Karpas-422 (cell line): Measurements from ENCODE around the gene WWOX. TPM values are rescaled to one million over a fixed set of nuclear protein-coding genes. Genes with fewer than 3 reads are reported as not detected.

Experiments
- DNase-seq: peaks from one replicate; pipeline ENCODE4 v3.0.0-alpha.2; 2015
- H2AFZ ChIP-seq: fragments of 200-600 bp; sonication (generic); 2 replicates; pipeline ENCODE4 v1.6.1; 2014; ENCODE audit warnings: antibody characterized with exemption, low read length, mixed read lengths
- H3K27ac ChIP-seq: fragments of 200-600 bp; sonication (generic); 2 replicates; pipeline ENCODE4 v1.5.1; 2014; ENCODE audit warnings: mild to moderate bottlenecking, low read length, moderate library complexity
- H3K27me3 ChIP-seq: fragments of 200-600 bp; sonication (generic); 2 replicates; pipeline ENCODE4 v1.6.1; 2014; ENCODE audit warnings: low read length, mixed read lengths
- H3K36me3 ChIP-seq: fragments of 200-600 bp; sonication (generic); 2 replicates; pipeline ENCODE4 v1.6.1; 2014; ENCODE audit warnings: low read length, mixed read lengths; ENCODE audit not compliant: insufficient read depth
- H3K4me1 ChIP-seq: fragments of 200-600 bp; sonication (generic); 2 replicates; pipeline ENCODE4 v1.6.1; 2014; ENCODE audit warnings: mild to moderate bottlenecking, low read length, mixed read lengths
- H3K4me2 ChIP-seq: fragments of 200-600 bp; sonication (generic); 2 replicates; pipeline ENCODE4 v1.6.1; 2014; ENCODE audit warnings: low read length, low read depth, mild to moderate bottlenecking; ENCODE audit not compliant: poor library complexity, severe bottlenecking
- H3K4me3 ChIP-seq: fragments of 200-600 bp; sonication (generic); 2 replicates; pipeline ENCODE4 v1.5.1; 2014; ENCODE audit warnings: mild to moderate bottlenecking, antibody characterized with exemption, low read length, mixed read lengths
- H3K79me2 ChIP-seq: fragments of 200-600 bp; sonication (generic); 2 replicates; pipeline ENCODE4 v1.6.1; 2014; ENCODE audit warnings: mild to moderate bottlenecking, low read length, mixed read lengths
- H3K9ac ChIP-seq: fragments of 200-600 bp; sonication (generic); 2 replicates; pipeline ENCODE4 v1.6.0; 2014; ENCODE audit warnings: low read length
- H3K9me2 ChIP-seq: fragments of 200-600 bp; sonication (generic), shearing (Covaris generic); replicated peaks from 2 replicates; pipeline ENCODE4 v1.6.0; 2014; ENCODE audit warnings: mild to moderate bottlenecking, low read length, moderate library complexity; ENCODE audit not compliant: insufficient read depth
- H3K9me3 ChIP-seq: fragments of 300-700, 200-600 bp; sonication (generic); 2 replicates; pipeline ENCODE4 v1.6.1; 2014; ENCODE audit warnings: low read length, mixed read lengths
- H4K20me1 ChIP-seq: fragments of 200-600 bp; sonication (generic); 2 replicates; pipeline ENCODE4 v1.6.1; 2014; ENCODE audit warnings: mild to moderate bottlenecking, antibody characterized with exemption, low read length, low read depth; ENCODE audit not compliant: insufficient read depth
- total RNA-seq: library from RNA; depleted of rRNA; stranded (reverse); fragments of >200 nt; shearing (Covaris generic); gene quantifications from 2 replicates; pipeline ENCODE4 v1.2.3, GENCODE V29; 2014; ENCODE audit warnings: low replicate concordance

WWOX gene
- total RNA-seq, 1 experiment from 2014 or later, result 66.2 TPM

GRCh38 chr16:78290395-78290794 is 190.9 kb downstream of the WWOX start:
- H3K4me2 ChIP-seq, result no peak overlapping the region
- no peaks in the 10 kb centered on the region for H3K79me2 ChIP-seq
- no peaks in the 10 kb centered on the region for H3K9me3 ChIP-seq
- no peak overlapping the region for H3K27ac ChIP-seq
- no peak overlapping the region for H3K9ac ChIP-seq
- no peaks in the 10 kb centered on the region for H3K4me1 ChIP-seq
- H2AFZ ChIP-seq, result no peak overlapping the region
- no peak for DNase-seq
- H3K27me3 ChIP-seq, result no peaks in the 10 kb centered on the region
- H3K36me3 ChIP-seq, result no peaks in the 10 kb centered on the region
- no peaks in the 10 kb centered on the region for H3K9me2 ChIP-seq
- no peak overlapping the region for H3K4me3 ChIP-seq
- H4K20me1 ChIP-seq, result no peaks in the 10 kb centered on the region

- Histone ChIP-seq H3K4me2 (no peak overlapping the region), H3K9ac (no peak overlapping the region), H3K9me3 (no peaks in the 10 kb centered on the region), H3K4me3 (no peak overlapping the region), H4K20me1 (no peaks in the 10 kb centered on the region), H3K27ac (no peak overlapping the region), H3K27me3 (no peaks in the 10 kb centered on the region), H3K36me3 (no peaks in the 10 kb centered on the region), H3K4me1 (no peaks in the 10 kb centered on the region), H3K79me2 (no peaks in the 10 kb centered on the region), H3K9me2 (no peaks in the 10 kb centered on the region), H2AFZ (no peak overlapping the region)
- DNase-seq, result no peak
Measured at GRCh38 chr16:78290872-78291591, 191.6 kb downstream of the WWOX start.

- Histone ChIP-seq H3K9ac (no peak overlapping the region), H4K20me1 (no peaks in the 10 kb centered on the region), H3K4me1 (no peaks in the 10 kb centered on the region)
Measured at GRCh38 chr16:78291604-78292003, 192.2 kb downstream of the WWOX start.

GRCh38 chr16:78292086-78292843 is 192.8 kb downstream of the WWOX start:
- H3K4me1 ChIP-seq, result no peaks in the 10 kb centered on the region
- no peak overlapping the region for H2AFZ ChIP-seq
- H3K9ac ChIP-seq, result no peak overlapping the region
- no peak overlapping the region for H3K27ac ChIP-seq
- H3K9me3 ChIP-seq, result no peaks in the 10 kb centered on the region
- no peak overlapping the region for H3K4me3 ChIP-seq
- H4K20me1 ChIP-seq, result no peaks in the 10 kb centered on the region
- H3K4me2 ChIP-seq, result no peak overlapping the region
- H3K36me3 ChIP-seq, result no peaks in the 10 kb centered on the region
- no peaks in the 10 kb centered on the region for H3K79me2 ChIP-seq
- no peaks in the 10 kb centered on the region for H3K9me2 ChIP-seq
- DNase-seq, result no peak
- no peaks in the 10 kb centered on the region for H3K27me3 ChIP-seq

More at GRCh38 chr16:78291604-78292003, 192.2 kb downstream of the WWOX start:
- Histone ChIP-seq H3K9me2 (no peaks in the 10 kb centered on the region), H3K27ac (no peak overlapping the region), H3K79me2 (no peaks in the 10 kb centered on the region), H3K36me3 (no peaks in the 10 kb centered on the region), H2AFZ (no peak overlapping the region), H3K4me2 (no peak overlapping the region), H3K27me3 (no peaks in the 10 kb centered on the region), H3K9me3 (no peaks in the 10 kb centered on the region), H3K4me3 (no peak overlapping the region)
- DNase-seq, result no peak

- no peaks in the 10 kb centered on the region for H3K36me3 ChIP-seq
- no peak overlapping the region for H3K4me3 ChIP-seq
- no peaks in the 10 kb centered on the region for H4K20me1 ChIP-seq
- no peak overlapping the region for H2AFZ ChIP-seq
- H3K27me3 ChIP-seq, result no peaks in the 10 kb centered on the region
- H3K79me2 ChIP-seq, result no peaks in the 10 kb centered on the region
- no peak overlapping the region for H3K27ac ChIP-seq
- no peak overlapping the region for H3K9ac ChIP-seq
- H3K4me1 ChIP-seq, result no peaks in the 10 kb centered on the region
- H3K9me2 ChIP-seq, result no peaks in the 10 kb centered on the region
- no peak overlapping the region for H3K4me2 ChIP-seq
- no peak for DNase-seq
- no peaks in the 10 kb centered on the region for H3K9me3 ChIP-seq
Measured at GRCh38 chr16:78292844-78293380, 193.5 kb downstream of the WWOX start.

- Histone ChIP-seq H4K20me1 (no peaks in the 10 kb centered on the region), H3K9me2 (no peaks in the 10 kb centered on the region), H3K4me2 (no peak overlapping the region), H3K9ac (no peak overlapping the region), H3K79me2 (no peaks in the 10 kb centered on the region), H3K27me3 (no peaks in the 10 kb centered on the region), H3K4me3 (no peak overlapping the region), H3K4me1 (no peaks in the 10 kb centered on the region), H3K36me3 (no peaks in the 10 kb centered on the region), H2AFZ (no peak overlapping the region), H3K9me3 (no peaks in the 10 kb centered on the region), H3K27ac (no peak overlapping the region)
- DNase-seq, result no peak
Measured at GRCh38 chr16:78294538-78295225, 195.2 kb downstream of the WWOX start.

- DNase-seq, result no peak
- Histone ChIP-seq H3K36me3 (no peaks in the 10 kb centered on the region), H3K9me3 (no peaks in the 10 kb centered on the region), H4K20me1 (no peaks in the 10 kb centered on the region), H3K79me2 (no peaks in the 10 kb centered on the region), H3K4me2 (no peak overlapping the region), H3K9ac (no peak overlapping the region), H3K9me2 (no peaks in the 10 kb centered on the region), H2AFZ (no peak overlapping the region), H3K4me3 (no peak overlapping the region), H3K27ac (no peak overlapping the region), H3K27me3 (no peaks in the 10 kb centered on the region), H3K4me1 (no peaks in the 10 kb centered on the region)
Measured at GRCh38 chr16:78297066-78297666, 197.7 kb downstream of the WWOX start.

- no peak for DNase-seq
- no peaks in the 10 kb centered on the region for H3K36me3 ChIP-seq
- no peak overlapping the region for H2AFZ ChIP-seq
- H3K27ac ChIP-seq, result no peak overlapping the region
- no peaks in the 10 kb centered on the region for H3K9me3 ChIP-seq
- no peaks in the 10 kb centered on the region for H3K9me2 ChIP-seq
- H3K27me3 ChIP-seq, result no peaks in the 10 kb centered on the region
- no peak overlapping the region for H3K4me2 ChIP-seq
- H3K4me1 ChIP-seq, result no peaks in the 10 kb centered on the region
- H3K4me3 ChIP-seq, result no peak overlapping the region
- H3K9ac ChIP-seq, result no peak overlapping the region
- H3K79me2 ChIP-seq, result no peaks in the 10 kb centered on the region
- H4K20me1 ChIP-seq, result no peaks in the 10 kb centered on the region
Measured at GRCh38 chr16:78298986-78299385, 199.5 kb downstream of the WWOX start.
